Neural cell (in vitro differentiated cells): Measurements from ENCODE around the gene TSACC. TPM values are rescaled to one million over a fixed set of nuclear protein-coding genes. Genes with fewer than 3 reads are reported as not detected.

Experiments
- H2AFZ ChIP-seq: fragments of 200-600, 300-800 bp; sonication (generic), shearing (Covaris generic); 2 replicates; pipeline ENCODE4 v1.6.0; 2014; ENCODE audit warnings: low read depth, mild to moderate bottlenecking, antibody characterized with exemption, low read length, moderate library complexity
- H3F3A ChIP-seq: fragments of 200-600 bp; shearing (Covaris generic); 2 replicates; pipeline ENCODE4 v1.6.1; 2016; ENCODE audit warnings: mild to moderate bottlenecking, moderate library complexity, mixed read lengths, antibody characterized with exemption, low read length; ENCODE audit not compliant: insufficient read depth, poor library complexity, severe bottlenecking
- H3K27ac ChIP-seq: fragments of 200-600, 300-800 bp; sonication (generic), shearing (Covaris generic); 2 replicates; pipeline ENCODE4 v1.5.1; 2014; ENCODE audit warnings: mild to moderate bottlenecking, low read length, moderate library complexity
- H3K27me3 ChIP-seq: fragments of 300-800, 200-600 bp; sonication (generic), shearing (Covaris generic); 2 replicates; pipeline ENCODE4 v1.6.0; 2014; ENCODE audit warnings: mild to moderate bottlenecking, low read depth, low read length, moderate library complexity; ENCODE audit not compliant: insufficient read depth
- H3K36me3 ChIP-seq: fragments of 300-800, 200-600 bp; sonication (generic), shearing (Covaris generic); 2 replicates; pipeline ENCODE4 v1.5.1; 2014; ENCODE audit warnings: mild to moderate bottlenecking, antibody characterized with exemption, low read length, moderate library complexity; ENCODE audit not compliant: insufficient read depth
- H3K4me2 ChIP-seq: fragments of 300-800, 200-600 bp; sonication (generic), shearing (Covaris generic); 2 replicates; pipeline ENCODE4 v1.6.0; 2014; ENCODE audit warnings: mild to moderate bottlenecking, low read length
- H3K4me3 ChIP-seq: fragments of 300-800, 200-600 bp; sonication (generic), shearing (Covaris generic); 2 replicates; pipeline ENCODE4 v1.5.1; 2014; ENCODE audit warnings: mild to moderate bottlenecking, low read length, moderate library complexity
- H3K79me2 ChIP-seq: fragments of 200-600 bp; shearing (Covaris generic); replicated peaks from 2 replicates; pipeline ENCODE4 v1.6.0; 2014; ENCODE audit warnings: mild to moderate bottlenecking, low read length, moderate library complexity; ENCODE audit not compliant: insufficient read depth
- H3K9ac ChIP-seq: fragments of 300-800, 200-600 bp; sonication (generic), shearing (Covaris generic); 2 replicates; pipeline ENCODE4 v1.6.1; 2016; ENCODE audit warnings: mild to moderate bottlenecking, low read length, mixed read lengths
- H3K9me2 ChIP-seq: fragments of 200-600 bp; shearing (Covaris generic); 2 replicates; pipeline ENCODE4 v1.6.1; 2016; ENCODE audit warnings: mild to moderate bottlenecking, low read length, mixed read lengths; ENCODE audit not compliant: insufficient read depth
- H3K9me3 ChIP-seq: fragments of 200-600, 300-800 bp; sonication (generic), shearing (Covaris generic); 2 replicates; pipeline ENCODE4 v1.6.1; 2016; ENCODE audit warnings: mild to moderate bottlenecking, mixed run types, low read length, moderate library complexity, mixed read lengths
- H4K20me1 ChIP-seq: fragments of 200-600 bp; shearing (Covaris generic); 2 replicates; pipeline ENCODE4 v1.6.1; 2016; ENCODE audit warnings: mild to moderate bottlenecking, mixed run types; ENCODE audit not compliant: insufficient read depth
- EP300 ChIP-seq: fragments of 450-650 bp; conservative IDR thresholded peaks from 2 replicates; pipeline ENCODE4 v1.6.1; 2014; ENCODE audit warnings: antibody characterized with exemption, mild to moderate bottlenecking, moderate library complexity; ENCODE audit not compliant: poor library complexity, severe bottlenecking
- EZH2 ChIP-seq: fragments of 200-600, 300-800 bp; shearing (Covaris generic), sonication (generic); IDR thresholded peaks from 2 replicates; pipeline ENCODE4 v1.6.1; 2014; ENCODE audit warnings: antibody characterized with exemption, low read length, borderline replicate concordance, mild to moderate bottlenecking; ENCODE audit not compliant: insufficient read depth, poor library complexity, severe bottlenecking
- MXI1 ChIP-seq: fragments of 450-650 bp; conservative IDR thresholded peaks from 2 replicates; pipeline ENCODE4 v1.6.1; 2014; ENCODE audit warnings: antibody characterized with exemption, mild to moderate bottlenecking; ENCODE audit not compliant: poor library complexity, severe bottlenecking
- POLR2AphosphoS5 ChIP-seq: IDR thresholded peaks from 2 replicates; pipeline ENCODE4 v1.6.1; 2012
- RAD21 ChIP-seq: fragments of 450-650 bp; conservative IDR thresholded peaks from 2 replicates; pipeline ENCODE4 v1.6.1; 2014; ENCODE audit warnings: antibody characterized with exemption, mild to moderate bottlenecking, moderate library complexity
- SMC3 ChIP-seq: fragments of 450-650 bp; conservative IDR thresholded peaks from 2 replicates; pipeline ENCODE4 v1.6.1; 2014; ENCODE audit warnings: antibody characterized with exemption, mild to moderate bottlenecking, moderate library complexity; ENCODE audit not compliant: poor library complexity
- TAF1 ChIP-seq: IDR thresholded peaks from 2 replicates; pipeline ENCODE4 v1.6.1; 2012; ENCODE audit warnings: low read depth
- polyA plus RNA-seq: library from polyadenylated mRNA; depleted of rRNA; stranded (reverse); fragments of >200 nt; gene quantifications from 2 replicates; pipeline ENCODE4 v1.2.3, GENCODE V29; 2014
- TF ChIP-seq, protein P1 (sequence below): fragments of 450-650 bp; IDR thresholded peaks from 2 replicates; pipeline ENCODE4 v1.5.1; 2014; ENCODE audit warnings: antibody characterized with exemption, mild to moderate bottlenecking, moderate library complexity; ENCODE audit not compliant: poor library complexity, severe bottlenecking
- TF ChIP-seq, protein P2 (sequence below): IDR thresholded peaks from 2 replicates; pipeline ENCODE4 v1.6.1; 2012; ENCODE audit warnings: borderline replicate concordance

TSACC gene
- polyA plus RNA-seq, 1 donor from 2014 or later, result not detected

DNA sequence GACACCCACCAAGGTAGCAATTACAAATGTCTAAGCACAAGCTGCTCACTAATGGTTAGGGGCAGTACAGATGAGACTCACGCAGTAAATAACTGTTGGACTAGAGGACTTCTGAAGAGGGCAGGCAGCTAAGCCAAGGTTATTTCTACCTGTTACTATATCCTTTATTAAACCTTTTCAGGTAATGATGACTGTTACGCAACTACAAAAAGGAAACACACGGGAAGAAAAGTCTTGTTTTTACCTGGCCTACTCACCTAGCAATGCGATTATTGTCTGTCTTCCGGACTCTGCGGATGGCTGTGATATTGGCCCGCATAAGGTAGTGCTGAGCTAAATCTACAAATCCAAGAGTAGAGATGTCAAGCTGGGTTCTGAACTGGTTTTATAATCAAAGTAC, 21.4 kb upstream of the TSACC start:
- Histone ChIP-seq H4K20me1 (no peaks in the 10 kb centered on the region), H3F3A (no peaks in the 10 kb centered on the region), H3K27me3 (no peaks in the 10 kb centered on the region), H3K79me2 (no peaks in the 10 kb centered on the region), H3K9me3 (no peaks in the 10 kb centered on the region), H3K27ac (no peak overlapping the region), H3K4me3 (no peak overlapping the region), H3K4me2 (no peak overlapping the region), H3K36me3 (peaks cover 11% of the 10 kb centered on the region), H3K9ac (no peak overlapping the region), H2AFZ (no peak overlapping the region), H3K9me2 (no peaks in the 10 kb centered on the region)
- TF ChIP-seq TAF1 (no peak), POLR2AphosphoS5 (no peak), RAD21 (no peak), EP300 (no peak), EZH2 (no peak), SMC3 (no peak), MXI1 (no peak)
- TF ChIP-seq, protein P1, sequence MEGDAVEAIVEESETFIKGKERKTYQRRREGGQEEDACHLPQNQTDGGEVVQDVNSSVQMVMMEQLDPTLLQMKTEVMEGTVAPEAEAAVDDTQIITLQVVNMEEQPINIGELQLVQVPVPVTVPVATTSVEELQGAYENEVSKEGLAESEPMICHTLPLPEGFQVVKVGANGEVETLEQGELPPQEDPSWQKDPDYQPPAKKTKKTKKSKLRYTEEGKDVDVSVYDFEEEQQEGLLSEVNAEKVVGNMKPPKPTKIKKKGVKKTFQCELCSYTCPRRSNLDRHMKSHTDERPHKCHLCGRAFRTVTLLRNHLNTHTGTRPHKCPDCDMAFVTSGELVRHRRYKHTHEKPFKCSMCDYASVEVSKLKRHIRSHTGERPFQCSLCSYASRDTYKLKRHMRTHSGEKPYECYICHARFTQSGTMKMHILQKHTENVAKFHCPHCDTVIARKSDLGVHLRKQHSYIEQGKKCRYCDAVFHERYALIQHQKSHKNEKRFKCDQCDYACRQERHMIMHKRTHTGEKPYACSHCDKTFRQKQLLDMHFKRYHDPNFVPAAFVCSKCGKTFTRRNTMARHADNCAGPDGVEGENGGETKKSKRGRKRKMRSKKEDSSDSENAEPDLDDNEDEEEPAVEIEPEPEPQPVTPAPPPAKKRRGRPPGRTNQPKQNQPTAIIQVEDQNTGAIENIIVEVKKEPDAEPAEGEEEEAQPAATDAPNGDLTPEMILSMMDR, result no peak
- TF ChIP-seq, protein P2, sequence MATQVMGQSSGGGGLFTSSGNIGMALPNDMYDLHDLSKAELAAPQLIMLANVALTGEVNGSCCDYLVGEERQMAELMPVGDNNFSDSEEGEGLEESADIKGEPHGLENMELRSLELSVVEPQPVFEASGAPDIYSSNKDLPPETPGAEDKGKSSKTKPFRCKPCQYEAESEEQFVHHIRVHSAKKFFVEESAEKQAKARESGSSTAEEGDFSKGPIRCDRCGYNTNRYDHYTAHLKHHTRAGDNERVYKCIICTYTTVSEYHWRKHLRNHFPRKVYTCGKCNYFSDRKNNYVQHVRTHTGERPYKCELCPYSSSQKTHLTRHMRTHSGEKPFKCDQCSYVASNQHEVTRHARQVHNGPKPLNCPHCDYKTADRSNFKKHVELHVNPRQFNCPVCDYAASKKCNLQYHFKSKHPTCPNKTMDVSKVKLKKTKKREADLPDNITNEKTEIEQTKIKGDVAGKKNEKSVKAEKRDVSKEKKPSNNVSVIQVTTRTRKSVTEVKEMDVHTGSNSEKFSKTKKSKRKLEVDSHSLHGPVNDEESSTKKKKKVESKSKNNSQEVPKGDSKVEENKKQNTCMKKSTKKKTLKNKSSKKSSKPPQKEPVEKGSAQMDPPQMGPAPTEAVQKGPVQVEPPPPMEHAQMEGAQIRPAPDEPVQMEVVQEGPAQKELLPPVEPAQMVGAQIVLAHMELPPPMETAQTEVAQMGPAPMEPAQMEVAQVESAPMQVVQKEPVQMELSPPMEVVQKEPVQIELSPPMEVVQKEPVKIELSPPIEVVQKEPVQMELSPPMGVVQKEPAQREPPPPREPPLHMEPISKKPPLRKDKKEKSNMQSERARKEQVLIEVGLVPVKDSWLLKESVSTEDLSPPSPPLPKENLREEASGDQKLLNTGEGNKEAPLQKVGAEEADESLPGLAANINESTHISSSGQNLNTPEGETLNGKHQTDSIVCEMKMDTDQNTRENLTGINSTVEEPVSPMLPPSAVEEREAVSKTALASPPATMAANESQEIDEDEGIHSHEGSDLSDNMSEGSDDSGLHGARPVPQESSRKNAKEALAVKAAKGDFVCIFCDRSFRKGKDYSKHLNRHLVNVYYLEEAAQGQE, result no peak

DNA sequence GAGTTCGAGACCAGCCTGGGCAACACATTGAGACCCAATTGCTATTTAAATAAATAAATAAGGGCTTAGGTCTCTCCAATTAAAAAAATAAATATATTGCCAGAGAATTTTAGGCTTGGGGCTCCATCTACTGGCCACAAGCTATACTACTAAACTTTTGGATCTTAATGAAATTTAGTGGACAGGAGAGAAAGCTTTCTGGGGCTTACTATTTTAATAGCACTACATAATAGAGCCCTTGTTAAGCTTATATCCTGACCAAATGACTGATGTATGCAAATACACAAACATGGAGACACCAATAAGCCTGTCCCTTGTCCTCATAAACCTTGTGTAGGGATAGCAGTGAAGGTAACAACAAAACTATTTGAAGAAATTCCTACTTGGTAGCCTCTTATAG, 18.7 kb upstream of the TSACC start:
- H3K9ac ChIP-seq, result no peak overlapping the region
- no peaks in the 10 kb centered on the region for H3K9me2 ChIP-seq
- no peaks in the 10 kb centered on the region for H3K27me3 ChIP-seq
- no peak overlapping the region for H3K27ac ChIP-seq
- peaks cover 11% of the 10 kb centered on the region for H3K36me3 ChIP-seq
- H3K4me3 ChIP-seq, result no peak overlapping the region
- no peaks in the 10 kb centered on the region for H3K79me2 ChIP-seq
- no peaks in the 10 kb centered on the region for H4K20me1 ChIP-seq
- H3K9me3 ChIP-seq, result no peaks in the 10 kb centered on the region
- no peak overlapping the region for H2AFZ ChIP-seq
- no peaks in the 10 kb centered on the region for H3F3A ChIP-seq
- TF ChIP-seq, protein P2, result no peak
- TF ChIP-seq EP300, result no peak
- no peak for TF ChIP-seq TAF1
- no peak for TF ChIP-seq POLR2AphosphoS5
- no peak for TF ChIP-seq EZH2
- TF ChIP-seq RAD21, result peak; percentile 50
- no peak for TF ChIP-seq SMC3
- no peak for TF ChIP-seq MXI1
- TF ChIP-seq, protein P1, result peak; percentile 57
- no peak overlapping the region for H3K4me2 ChIP-seq
